SK-N-SH treated with all-trans-retinoic acid at 6 μM for 48 hours (cell line): ENCODE data around the gene KLK1.

ENCODE experiments used
- ATAC-seq: fragments of 200-7000 bp; cut with Tn5 transposase; 3 replicates; pipeline ENCODE4 v1.9.1; 2020; ENCODE audit warnings: mild to moderate bottlenecking, moderate library complexity
- ARNTL ChIP-seq: fragments of 450-650 bp; formaldehyde crosslinking; IDR thresholded peaks from 2 replicates; pipeline ENCODE4 v1.5.0; 2020; ENCODE audit warnings: low read depth, mild to moderate bottlenecking, moderate library complexity, borderline replicate concordance
- BACH2 ChIP-seq: fragments of 250-450 bp; sonication (Bioruptor Pico); IDR thresholded peaks from 2 replicates; pipeline ENCODE4 v1.9.0; 2021; ENCODE audit warnings: mild to moderate bottlenecking, borderline replicate concordance
- CSDC2 ChIP-seq: fragments of 250-450 bp; sonication (Bioruptor Pico); IDR thresholded peaks from 2 replicates; pipeline ENCODE4 v1.5.0; 2020; ENCODE audit warnings: mild to moderate bottlenecking, moderate library complexity
- ESRRG ChIP-seq: fragments of 250-450 bp; sonication (Bioruptor Pico); IDR thresholded peaks from 2 replicates; pipeline ENCODE4 v1.6.1; 2021; ENCODE audit warnings: mild to moderate bottlenecking
- GLIS3 ChIP-seq: fragments of 250-450 bp; sonication (Bioruptor Pico); IDR thresholded peaks from 2 replicates; pipeline ENCODE4 v1.5.0; 2020; ENCODE audit warnings: mild to moderate bottlenecking, moderate library complexity
- ISL1 ChIP-seq: fragments of 250-450 bp; sonication (Bioruptor Pico); IDR thresholded peaks from 2 replicates; pipeline ENCODE4 v2.1.2; 2022; ENCODE audit warnings: mild to moderate bottlenecking, moderate library complexity
- OSR1 ChIP-seq: fragments of 250-450 bp; sonication (Bioruptor Pico); IDR thresholded peaks from 2 replicates; pipeline ENCODE4 v1.8.0; 2022; ENCODE audit warnings: moderate library complexity, mild to moderate bottlenecking, inconsistent platforms
- PPARA ChIP-seq: fragments of 250-450 bp; sonication (Bioruptor Pico); IDR thresholded peaks from 2 replicates; pipeline ENCODE4 v1.5.0; 2020; ENCODE audit warnings: mild to moderate bottlenecking, borderline replicate concordance
- RARB ChIP-seq: fragments of 250-450 bp; sonication (Bioruptor Pico); IDR thresholded peaks from 2 replicates; pipeline ENCODE4 v1.8.0; 2021; ENCODE audit warnings: mild to moderate bottlenecking, moderate library complexity
- SNAI2 ChIP-seq: fragments of 250-450 bp; sonication (Bioruptor Pico); IDR thresholded peaks from 2 replicates; pipeline ENCODE4 v1.5.0; 2020; ENCODE audit warnings: mild to moderate bottlenecking, moderate library complexity
- TCF4 ChIP-seq: fragments of 250-450 bp; sonication (Bioruptor Pico); IDR thresholded peaks from 2 replicates; pipeline ENCODE4 v1.8.0; 2021; ENCODE audit warnings: mild to moderate bottlenecking, moderate library complexity, borderline replicate concordance
- TOX ChIP-seq: fragments of 250-450 bp; sonication (Bioruptor Pico); IDR thresholded peaks from 2 replicates; pipeline ENCODE4 v1.8.0; 2021; ENCODE audit warnings: mild to moderate bottlenecking, moderate library complexity, borderline replicate concordance
- ZC3H10 ChIP-seq: fragments of 250-450 bp; sonication (Bioruptor Pico); IDR thresholded peaks from 2 replicates; pipeline ENCODE4 v1.5.1; 2021; ENCODE audit warnings: mild to moderate bottlenecking, moderate library complexity
- ZFP30 ChIP-seq: fragments of 450-650 bp; formaldehyde crosslinking; IDR thresholded peaks from 2 replicates; pipeline ENCODE4 v1.5.0; 2022; ENCODE audit warnings: mild to moderate bottlenecking, moderate library complexity
- ZNF565 ChIP-seq: fragments of 450-650 bp; formaldehyde crosslinking; conservative IDR thresholded peaks from 2 replicates; pipeline ENCODE4 v1.5.0; 2020; ENCODE audit warnings: low read depth, mild to moderate bottlenecking, moderate library complexity
- ZNF70 ChIP-seq: fragments of 450-650 bp; formaldehyde crosslinking; IDR thresholded peaks from 2 replicates; pipeline ENCODE4 v1.5.0; 2020; ENCODE audit warnings: mild to moderate bottlenecking, moderate library complexity
- ZNF8 ChIP-seq: fragments of 450-650 bp; formaldehyde crosslinking; IDR thresholded peaks from 2 replicates; pipeline ENCODE4 v1.5.0; 2020; ENCODE audit warnings: mild to moderate bottlenecking, moderate library complexity
- TF ChIP-seq, protein P1 (sequence below): fragments of 250-450 bp; sonication (Bioruptor Pico); IDR thresholded peaks from 2 replicates; pipeline ENCODE4 v1.5.1; 2021; ENCODE audit warnings: mild to moderate bottlenecking, moderate library complexity
- TF ChIP-seq, protein P2 (sequence below): fragments of 250-450 bp; sonication (Bioruptor Pico); IDR thresholded peaks from 2 replicates; pipeline ENCODE4 v1.5.1; 2020; ENCODE audit warnings: low read depth, mild to moderate bottlenecking, moderate library complexity
- TF ChIP-seq, protein P3 (sequence below): fragments of 250-450 bp; sonication (Bioruptor Pico); IDR thresholded peaks from 2 replicates; pipeline ENCODE4 v1.5.0; 2020; ENCODE audit warnings: mild to moderate bottlenecking, moderate library complexity
- TF ChIP-seq, protein P4 (sequence below): fragments of 250-450 bp; sonication (Bioruptor Pico); IDR thresholded peaks from 2 replicates; pipeline ENCODE4 v1.8.0; 2020; ENCODE audit warnings: mild to moderate bottlenecking, moderate library complexity, borderline replicate concordance
- TF ChIP-seq, protein P5 (sequence below): fragments of 250-450 bp; sonication (Bioruptor Pico); IDR thresholded peaks from 2 replicates; pipeline ENCODE4 v1.8.0; 2021; ENCODE audit warnings: low read depth, mild to moderate bottlenecking, moderate library complexity, borderline replicate concordance

The KLK1 gene

DNA sequence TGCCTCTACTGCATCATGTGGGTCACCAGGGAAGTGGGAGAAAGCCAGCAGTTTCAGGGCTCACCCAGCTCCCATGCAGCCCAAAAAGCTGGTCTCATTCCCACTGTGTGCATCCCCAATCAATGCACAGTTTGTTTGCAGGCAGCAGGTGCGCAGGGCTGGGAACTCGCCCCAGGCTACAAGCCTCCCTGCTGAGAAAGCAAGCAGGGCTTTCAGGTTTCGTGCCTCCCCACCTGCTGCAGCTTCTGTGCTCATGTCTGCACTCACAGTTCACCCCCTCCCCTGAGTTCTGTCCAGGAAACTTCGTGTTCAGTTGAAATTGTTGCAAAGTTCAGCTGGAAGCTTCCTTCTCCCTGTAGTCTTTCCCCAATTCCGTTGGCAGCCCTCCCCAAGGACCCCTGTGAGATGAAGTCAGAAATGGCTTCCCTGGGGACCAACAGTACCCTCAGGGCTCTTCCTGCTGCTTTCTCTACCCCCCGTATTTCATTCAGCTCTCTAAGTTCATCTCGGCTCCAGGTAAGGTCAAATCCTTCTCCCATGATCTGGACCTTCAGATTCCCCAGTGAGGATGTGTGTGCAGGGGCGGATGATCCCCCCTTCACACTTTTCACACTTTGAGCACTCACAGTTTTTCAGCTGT is 20.8 kb upstream of the KLK1 start:
- no peak for TF ChIP-seq BACH2 (CRISPR knock-in tag)
- no peak for TF ChIP-seq ZC3H10 (CRISPR knock-in tag)
- no peak for TF ChIP-seq TCF4 (CRISPR knock-in tag)
- TF ChIP-seq ISL1 (CRISPR knock-in tag), result no peak
- no peak for ATAC-seq

DNA sequence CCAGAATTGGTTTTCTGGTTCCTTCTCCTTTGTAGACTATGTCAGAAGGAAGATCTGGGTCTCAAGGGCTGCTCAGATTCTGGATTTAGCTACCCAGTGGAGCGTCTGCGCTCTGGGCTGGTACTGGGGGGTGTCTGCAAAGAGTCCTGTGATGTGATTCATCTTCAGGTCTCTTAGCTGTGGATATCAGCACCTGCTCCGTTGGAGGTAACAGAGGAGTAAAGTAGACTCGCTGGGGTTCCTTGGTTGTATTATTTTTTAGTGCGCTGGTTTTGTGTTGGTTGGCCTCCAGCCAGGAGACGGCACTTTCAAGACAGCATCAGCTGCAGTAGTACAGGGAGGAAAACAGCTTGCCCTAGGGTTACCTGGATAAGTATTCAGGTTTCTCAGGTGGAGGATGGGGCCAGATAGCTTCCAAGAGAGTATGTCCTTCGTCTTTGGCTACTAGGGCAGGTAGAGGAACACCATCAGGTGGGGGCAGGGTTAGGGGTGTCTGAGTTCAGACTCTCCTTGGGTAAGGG is 20.2 kb upstream of the KLK1 start:
- TF ChIP-seq, protein P1, sequence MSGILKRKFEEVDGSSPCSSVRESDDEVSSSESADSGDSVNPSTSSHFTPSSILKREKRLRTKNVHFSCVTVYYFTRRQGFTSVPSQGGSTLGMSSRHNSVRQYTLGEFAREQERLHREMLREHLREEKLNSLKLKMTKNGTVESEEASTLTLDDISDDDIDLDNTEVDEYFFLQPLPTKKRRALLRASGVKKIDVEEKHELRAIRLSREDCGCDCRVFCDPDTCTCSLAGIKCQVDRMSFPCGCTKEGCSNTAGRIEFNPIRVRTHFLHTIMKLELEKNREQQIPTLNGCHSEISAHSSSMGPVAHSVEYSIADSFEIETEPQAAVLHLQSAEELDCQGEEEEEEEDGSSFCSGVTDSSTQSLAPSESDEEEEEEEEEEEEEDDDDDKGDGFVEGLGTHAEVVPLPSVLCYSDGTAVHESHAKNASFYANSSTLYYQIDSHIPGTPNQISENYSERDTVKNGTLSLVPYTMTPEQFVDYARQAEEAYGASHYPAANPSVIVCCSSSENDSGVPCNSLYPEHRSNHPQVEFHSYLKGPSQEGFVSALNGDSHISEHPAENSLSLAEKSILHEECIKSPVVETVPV (CRISPR knock-in tag), result no peak
- TF ChIP-seq, protein P2, sequence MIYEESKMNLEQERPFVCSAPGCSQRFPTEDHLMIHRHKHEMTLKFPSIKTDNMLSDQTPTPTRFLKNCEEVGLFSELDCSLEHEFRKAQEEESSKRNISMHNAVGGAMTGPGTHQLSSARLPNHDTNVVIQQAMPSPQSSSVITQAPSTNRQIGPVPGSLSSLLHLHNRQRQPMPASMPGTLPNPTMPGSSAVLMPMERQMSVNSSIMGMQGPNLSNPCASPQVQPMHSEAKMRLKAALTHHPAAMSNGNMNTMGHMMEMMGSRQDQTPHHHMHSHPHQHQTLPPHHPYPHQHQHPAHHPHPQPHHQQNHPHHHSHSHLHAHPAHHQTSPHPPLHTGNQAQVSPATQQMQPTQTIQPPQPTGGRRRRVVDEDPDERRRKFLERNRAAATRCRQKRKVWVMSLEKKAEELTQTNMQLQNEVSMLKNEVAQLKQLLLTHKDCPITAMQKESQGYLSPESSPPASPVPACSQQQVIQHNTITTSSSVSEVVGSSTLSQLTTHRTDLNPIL, result no peak
- TF ChIP-seq ESRRG (no peak), TCF4 (CRISPR knock-in tag) (no peak), BACH2 (CRISPR knock-in tag) (no peak), GLIS3 (CRISPR knock-in tag) (no peak), ISL1 (CRISPR knock-in tag) (no peak), PPARA (CRISPR knock-in tag) (no peak), TOX (CRISPR knock-in tag) (no peak), SNAI2 (CRISPR knock-in tag) (no peak), ZNF8 (no peak), OSR1 (CRISPR knock-in tag) (no peak), RARB (CRISPR knock-in tag) (no peak), CSDC2 (CRISPR knock-in tag) (no peak), ZFP30 (CRISPR knock-in tag) (no peak), ZNF70 (no peak), ZNF565 (CRISPR knock-in tag) (no peak)
- TF ChIP-seq, protein P3, sequence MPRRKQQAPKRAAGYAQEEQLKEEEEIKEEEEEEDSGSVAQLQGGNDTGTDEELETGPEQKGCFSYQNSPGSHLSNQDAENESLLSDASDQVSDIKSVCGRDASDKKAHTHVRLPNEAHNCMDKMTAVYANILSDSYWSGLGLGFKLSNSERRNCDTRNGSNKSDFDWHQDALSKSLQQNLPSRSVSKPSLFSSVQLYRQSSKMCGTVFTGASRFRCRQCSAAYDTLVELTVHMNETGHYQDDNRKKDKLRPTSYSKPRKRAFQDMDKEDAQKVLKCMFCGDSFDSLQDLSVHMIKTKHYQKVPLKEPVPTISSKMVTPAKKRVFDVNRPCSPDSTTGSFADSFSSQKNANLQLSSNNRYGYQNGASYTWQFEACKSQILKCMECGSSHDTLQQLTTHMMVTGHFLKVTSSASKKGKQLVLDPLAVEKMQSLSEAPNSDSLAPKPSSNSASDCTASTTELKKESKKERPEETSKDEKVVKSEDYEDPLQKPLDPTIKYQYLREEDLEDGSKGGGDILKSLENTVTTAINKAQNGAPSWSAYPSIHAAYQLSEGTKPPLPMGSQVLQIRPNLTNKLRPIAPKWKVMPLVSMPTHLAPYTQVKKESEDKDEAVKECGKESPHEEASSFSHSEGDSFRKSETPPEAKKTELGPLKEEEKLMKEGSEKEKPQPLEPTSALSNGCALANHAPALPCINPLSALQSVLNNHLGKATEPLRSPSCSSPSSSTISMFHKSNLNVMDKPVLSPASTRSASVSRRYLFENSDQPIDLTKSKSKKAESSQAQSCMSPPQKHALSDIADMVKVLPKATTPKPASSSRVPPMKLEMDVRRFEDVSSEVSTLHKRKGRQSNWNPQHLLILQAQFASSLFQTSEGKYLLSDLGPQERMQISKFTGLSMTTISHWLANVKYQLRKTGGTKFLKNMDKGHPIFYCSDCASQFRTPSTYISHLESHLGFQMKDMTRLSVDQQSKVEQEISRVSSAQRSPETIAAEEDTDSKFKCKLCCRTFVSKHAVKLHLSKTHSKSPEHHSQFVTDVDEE (CRISPR knock-in tag), result no peak
- TF ChIP-seq, protein P4, sequence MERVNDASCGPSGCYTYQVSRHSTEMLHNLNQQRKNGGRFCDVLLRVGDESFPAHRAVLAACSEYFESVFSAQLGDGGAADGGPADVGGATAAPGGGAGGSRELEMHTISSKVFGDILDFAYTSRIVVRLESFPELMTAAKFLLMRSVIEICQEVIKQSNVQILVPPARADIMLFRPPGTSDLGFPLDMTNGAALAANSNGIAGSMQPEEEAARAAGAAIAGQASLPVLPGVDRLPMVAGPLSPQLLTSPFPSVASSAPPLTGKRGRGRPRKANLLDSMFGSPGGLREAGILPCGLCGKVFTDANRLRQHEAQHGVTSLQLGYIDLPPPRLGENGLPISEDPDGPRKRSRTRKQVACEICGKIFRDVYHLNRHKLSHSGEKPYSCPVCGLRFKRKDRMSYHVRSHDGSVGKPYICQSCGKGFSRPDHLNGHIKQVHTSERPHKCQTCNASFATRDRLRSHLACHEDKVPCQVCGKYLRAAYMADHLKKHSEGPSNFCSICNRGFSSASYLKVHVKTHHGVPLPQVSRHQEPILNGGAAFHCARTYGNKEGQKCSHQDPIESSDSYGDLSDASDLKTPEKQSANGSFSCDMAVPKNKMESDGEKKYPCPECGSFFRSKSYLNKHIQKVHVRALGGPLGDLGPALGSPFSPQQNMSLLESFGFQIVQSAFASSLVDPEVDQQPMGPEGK, result no peak
- TF ChIP-seq, protein P5, sequence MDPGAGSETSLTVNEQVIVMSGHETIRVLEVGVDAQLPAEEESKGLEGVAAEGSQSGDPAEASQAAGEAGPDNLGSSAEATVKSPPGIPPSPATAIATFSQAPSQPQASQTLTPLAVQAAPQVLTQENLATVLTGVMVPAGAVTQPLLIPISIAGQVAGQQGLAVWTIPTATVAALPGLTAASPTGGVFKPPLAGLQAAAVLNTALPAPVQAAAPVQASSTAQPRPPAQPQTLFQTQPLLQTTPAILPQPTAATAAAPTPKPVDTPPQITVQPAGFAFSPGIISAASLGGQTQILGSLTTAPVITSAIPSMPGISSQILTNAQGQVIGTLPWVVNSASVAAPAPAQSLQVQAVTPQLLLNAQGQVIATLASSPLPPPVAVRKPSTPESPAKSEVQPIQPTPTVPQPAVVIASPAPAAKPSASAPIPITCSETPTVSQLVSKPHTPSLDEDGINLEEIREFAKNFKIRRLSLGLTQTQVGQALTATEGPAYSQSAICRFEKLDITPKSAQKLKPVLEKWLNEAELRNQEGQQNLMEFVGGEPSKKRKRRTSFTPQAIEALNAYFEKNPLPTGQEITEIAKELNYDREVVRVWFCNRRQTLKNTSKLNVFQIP (CRISPR knock-in tag), result no peak
- no peak for ATAC-seq

DNA sequence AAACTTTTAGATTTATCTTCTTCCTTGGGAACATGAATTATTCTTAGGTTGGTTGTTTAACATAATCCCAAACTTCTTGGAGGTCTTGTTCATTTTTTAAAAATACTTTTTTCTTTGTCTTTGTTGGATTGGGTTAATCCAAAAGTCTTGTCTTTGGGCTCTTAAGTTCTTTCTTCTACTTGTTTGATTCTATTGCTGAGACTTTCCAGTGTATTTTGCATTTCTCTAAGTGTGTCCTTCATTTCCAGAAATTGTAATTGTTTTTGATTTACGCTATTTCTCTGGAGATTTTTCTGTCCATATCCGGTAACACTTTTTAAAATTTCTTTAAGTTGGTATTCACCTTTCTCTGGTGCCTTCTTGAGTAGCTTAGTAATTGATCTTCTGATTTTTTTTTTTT is 19.6 kb upstream of the KLK1 start:
- TF ChIP-seq ISL1 (CRISPR knock-in tag) (no peak), BACH2 (CRISPR knock-in tag) (no peak), OSR1 (CRISPR knock-in tag) (no peak), PPARA (CRISPR knock-in tag) (no peak), ESRRG (no peak), ARNTL (CRISPR knock-in tag) (no peak), GLIS3 (CRISPR knock-in tag) (no peak), ZFP30 (CRISPR knock-in tag) (no peak)
- ATAC-seq, result no peak
